ENCODE results near the gene MAP4.

Gene MAP4

DNA sequence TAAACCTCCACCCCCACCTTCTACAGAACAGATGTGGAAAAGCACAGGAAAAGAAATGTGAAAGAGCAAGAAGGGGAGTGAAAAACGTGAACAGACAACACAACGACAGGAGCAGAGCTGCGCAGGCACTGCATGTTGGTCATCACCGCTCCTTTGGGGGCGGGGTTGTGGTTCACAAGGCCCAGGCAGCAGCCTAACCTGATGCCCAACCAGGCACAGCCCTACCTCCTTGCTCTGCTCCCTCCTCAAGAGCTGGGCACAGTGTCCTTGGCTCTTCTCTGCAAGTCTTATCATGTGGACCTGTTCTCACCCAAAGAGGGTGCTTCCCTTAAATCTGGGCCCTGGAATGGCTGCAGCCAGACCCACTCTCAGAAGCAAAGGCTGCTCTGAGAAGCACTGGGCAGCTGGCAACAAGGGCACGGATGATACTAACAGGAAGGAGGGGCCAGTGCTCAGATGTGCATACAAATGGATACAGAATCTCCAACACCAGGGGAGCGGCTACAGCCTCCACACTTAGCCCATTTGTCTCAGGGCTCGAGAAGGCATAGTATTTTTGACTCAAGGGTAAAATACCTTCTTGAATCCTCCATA, 148.7 kb downstream of the MAP4 start:
- no peak for DNase-seq (ENCODE audit: low read depth in 3 of 3, low spot score in 1 of 3)

GRCh38 chr3:47865192-47865591, 151.0 kb downstream of the MAP4 start:
- DNase-seq (ENCODE audit: low read depth in 3 of 3, low spot score in 1 of 3) = no peak

GRCh38 chr3:47863391-47864128, 152.7 kb downstream of the MAP4 start:
- DNase-seq (ENCODE audit: low read depth in 3 of 3, low spot score in 1 of 3) = no peak

DNA sequence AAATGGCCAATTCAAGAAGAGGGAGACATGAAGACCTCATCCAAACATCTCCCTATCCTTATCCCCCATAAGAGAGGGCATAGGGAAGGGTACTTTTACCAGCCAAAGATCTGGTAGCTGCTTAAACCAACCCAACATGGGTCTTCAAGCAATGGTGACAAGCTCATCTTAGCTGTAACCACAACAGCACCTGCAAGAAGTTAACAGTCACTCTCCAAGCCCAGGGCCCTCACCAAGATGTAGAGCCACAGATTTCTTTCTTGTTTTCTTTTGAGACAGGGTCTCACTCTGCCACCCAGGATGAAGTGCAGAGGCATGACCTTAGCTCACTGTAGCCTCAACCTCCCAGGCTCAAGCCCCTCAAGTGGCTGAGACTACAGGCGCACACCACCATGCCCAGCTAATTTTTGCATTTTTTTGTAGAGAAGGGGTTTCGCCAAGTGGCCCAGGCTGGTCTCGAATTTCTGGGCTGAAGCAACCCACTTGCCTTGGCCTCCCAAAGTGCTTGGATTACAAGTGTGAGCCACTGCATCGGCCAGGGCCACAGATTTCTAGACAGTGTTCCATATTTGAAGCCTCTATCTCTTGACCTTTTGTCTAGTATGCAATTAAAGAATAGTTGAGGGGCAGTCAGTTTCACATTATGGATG, 156.1 kb downstream of the MAP4 start:
- DNase-seq (ENCODE audit: low read depth in 3 of 3, low spot score in 1 of 3) = no peak

- DNase-seq (ENCODE audit: low read depth in 3 of 3, low spot score in 1 of 3) = no peak
These were observed 159.1 kb downstream of the MAP4 start for GRCh38 chr3:47857151-47857550.

- no peak for DNase-seq (ENCODE audit: low read depth in 3 of 3, low spot score in 1 of 3)
These were observed 159.5 kb downstream of the MAP4 start for GRCh38 chr3:47856669-47857068.

DNA sequence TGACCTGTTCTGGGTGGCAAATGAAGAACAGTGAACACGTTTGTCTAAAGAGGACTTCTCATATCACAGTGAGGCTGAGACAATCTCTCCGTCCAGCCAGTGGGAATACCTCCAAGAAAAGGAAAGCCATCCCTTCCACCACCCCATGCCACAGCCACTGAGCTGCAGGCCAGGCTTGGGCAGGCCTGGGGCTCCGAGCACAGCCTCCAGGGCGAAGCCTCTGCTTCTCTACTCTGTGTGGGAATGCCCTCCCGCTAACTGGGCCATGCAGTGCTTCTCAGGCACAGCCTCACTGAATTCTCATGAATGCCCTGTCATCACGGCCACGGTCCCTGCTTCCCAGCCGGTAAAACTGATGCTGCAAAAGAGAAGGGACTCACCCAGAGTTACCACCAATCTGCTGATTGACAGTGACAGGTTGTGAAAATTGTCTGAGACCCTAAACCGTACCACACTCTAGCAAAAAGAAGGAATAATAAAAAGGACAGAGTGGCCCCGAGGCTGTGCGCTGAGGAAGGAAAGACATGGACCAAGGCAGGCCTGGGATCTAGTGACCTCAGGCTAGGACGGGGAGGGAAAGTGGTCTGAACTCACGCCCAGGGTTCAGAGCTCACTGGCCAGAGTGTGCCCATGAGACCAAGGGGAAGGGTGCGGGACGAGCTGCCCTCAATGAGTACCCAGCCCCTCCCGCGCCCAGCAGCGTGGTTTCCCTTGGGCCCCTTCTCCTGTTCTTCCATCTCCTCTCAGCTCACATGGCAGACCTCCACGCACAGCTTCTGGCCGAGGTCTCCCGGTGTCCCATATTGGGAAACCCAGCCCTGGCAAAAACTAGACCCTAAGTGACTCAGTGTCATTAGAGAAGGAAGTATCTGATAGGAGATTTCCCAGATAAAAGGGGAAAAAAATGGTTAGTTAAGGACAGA, 160.5 kb downstream of the MAP4 start:
- no peak for DNase-seq (ENCODE audit: low read depth in 3 of 3, low spot score in 1 of 3)

GRCh38 chr3:47854720-47855455, 161.3 kb downstream of the MAP4 start:
- DNase-seq (ENCODE audit: low read depth in 3 of 3, low spot score in 1 of 3) = no peak

GRCh38 chr3:47854267-47854666, 161.9 kb downstream of the MAP4 start:
- no peak for DNase-seq (ENCODE audit: low read depth in 3 of 3, low spot score in 1 of 3)

DNA sequence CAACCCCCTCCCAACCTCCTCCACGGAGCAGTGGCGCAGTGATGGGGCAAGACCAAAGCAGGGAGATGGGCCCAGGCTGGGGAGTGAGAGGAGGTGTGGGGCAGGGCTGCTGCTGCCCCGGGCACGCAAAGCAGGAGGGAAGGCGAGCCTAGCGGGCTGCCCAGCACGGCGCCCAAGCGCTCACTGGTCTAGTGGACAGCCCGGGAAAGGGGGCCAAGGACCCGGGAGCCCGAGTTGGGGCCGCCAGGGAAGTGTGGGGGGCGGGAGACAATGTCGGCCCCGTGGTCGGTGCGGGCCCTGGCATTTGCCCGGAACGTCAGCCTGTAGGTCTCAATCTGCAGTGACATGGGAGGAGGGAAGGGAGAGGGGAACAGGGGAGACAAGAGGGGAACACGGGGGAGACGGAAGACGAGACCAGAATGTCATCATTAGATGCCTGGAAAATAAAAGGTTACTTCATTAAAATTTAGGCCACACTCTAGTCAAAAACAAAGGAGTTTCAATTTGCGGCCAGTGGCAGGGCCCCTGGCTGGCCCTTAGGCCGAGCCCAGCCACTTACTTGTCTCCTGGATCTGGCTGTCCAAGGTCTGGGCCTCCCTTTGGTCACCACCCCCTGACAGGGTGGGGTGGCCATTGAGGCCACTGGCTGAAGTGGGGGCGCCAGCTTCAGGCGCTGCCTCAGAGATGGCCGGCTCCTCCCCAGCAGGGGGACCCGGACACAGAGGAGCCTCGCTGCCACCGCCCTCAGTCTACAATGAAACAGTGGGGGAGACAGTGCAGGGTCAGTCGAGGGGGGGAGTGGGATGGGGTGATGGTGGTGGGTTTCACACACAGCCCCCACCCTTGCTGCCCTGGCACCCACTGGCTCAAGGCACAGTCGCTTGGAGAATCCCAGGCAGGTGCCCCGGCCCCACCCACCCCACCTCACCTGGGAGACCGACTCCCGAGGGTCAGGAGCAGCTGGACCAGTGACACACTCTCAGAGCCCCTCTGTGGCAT, 163.3 kb downstream of the MAP4 start:
- no peak for DNase-seq (ENCODE audit: low read depth in 3 of 3, low spot score in 1 of 3)

DNA sequence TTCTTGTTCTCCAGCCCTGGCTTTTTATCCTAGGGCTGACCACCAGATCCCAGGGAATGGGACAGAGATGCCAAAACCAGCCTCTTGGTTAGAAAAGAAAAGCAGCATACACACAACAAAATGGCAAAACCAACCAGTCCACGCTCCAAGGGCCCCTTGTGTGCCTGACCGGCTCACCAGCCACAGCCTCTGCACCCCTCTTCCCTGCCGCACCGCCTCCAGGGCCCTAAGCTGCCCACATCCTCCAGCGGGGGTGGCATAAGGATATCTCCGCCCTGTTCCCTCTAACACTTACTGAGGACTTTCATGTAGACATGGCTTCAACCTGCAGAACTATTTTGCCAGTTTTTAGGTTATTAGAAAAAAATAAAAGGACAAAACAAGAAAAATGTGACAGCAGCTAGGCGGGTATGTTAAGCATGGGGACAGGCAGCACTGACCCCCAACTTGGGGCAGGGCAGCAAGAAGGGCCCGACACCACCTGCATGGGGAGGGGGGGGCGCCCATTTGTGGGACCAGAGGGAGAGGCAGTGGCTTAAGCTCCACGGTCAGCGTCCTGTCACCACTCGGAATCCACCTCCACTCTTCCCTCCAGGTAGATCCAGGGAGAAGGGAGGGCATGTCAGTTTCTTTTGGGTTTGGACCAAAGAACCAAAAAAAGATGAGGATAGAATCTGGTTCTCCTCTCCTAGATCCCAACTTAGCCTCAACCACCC, 164.2 kb downstream of the MAP4 start:
- no peak for DNase-seq (ENCODE audit: low read depth in 3 of 3, low spot score in 1 of 3)

DNA sequence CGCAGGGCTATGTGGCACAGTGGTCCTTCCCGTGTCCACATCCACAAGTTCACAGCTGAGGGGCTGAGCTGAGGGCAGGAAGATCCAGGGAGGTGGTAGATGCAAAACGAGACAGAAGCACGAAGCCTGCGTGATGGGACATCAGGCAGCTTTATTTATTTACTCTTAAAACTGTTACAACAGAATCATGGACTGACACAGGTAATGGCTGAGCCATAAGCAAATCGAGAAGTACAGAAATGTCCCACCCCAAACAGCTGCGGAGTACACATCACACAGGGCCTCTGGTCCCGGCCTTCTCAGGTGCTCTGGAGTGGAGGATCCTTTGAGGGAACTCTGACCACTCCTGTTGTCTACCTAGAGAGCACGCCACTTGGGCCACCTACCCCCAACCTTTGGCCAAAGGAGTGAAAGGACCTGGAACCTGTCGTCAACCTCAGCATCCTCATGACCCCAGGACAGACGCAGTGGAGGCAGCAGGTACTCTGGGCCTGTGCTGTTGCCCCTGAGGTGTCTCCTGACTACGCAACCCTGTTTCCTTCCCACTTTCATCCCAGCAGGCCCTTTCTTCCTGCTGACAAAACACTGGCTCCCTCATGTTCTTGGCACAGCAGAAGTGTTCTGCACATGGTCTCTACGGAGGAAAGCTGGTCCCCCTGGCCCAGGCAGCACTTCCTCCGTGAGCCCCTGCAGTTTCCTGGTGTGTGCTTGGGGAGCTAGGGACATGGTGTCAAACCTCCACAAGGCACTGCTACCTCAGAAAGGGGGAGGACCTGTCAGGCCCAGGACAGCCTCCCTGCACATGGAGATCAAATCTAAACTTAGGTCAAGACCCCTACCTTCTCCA, 165.4 kb downstream of the MAP4 start:
- no peak for DNase-seq (ENCODE audit: low read depth in 3 of 3, low spot score in 1 of 3)

GRCh38 chr3:47849699-47850563, 166.3 kb downstream of the MAP4 start:
- DNase-seq (ENCODE audit: low read depth in 3 of 3, low spot score in 1 of 3) = no peak

- no peak for DNase-seq (ENCODE audit: low read depth in 3 of 3, low spot score in 1 of 3)
These were observed 167.0 kb downstream of the MAP4 start for GRCh38 chr3:47849186-47849698.

GRCh38 chr3:47848599-47849117, 167.6 kb downstream of the MAP4 start:
- no peak for DNase-seq (ENCODE audit: low read depth in 3 of 3, low spot score in 1 of 3)

DNA sequence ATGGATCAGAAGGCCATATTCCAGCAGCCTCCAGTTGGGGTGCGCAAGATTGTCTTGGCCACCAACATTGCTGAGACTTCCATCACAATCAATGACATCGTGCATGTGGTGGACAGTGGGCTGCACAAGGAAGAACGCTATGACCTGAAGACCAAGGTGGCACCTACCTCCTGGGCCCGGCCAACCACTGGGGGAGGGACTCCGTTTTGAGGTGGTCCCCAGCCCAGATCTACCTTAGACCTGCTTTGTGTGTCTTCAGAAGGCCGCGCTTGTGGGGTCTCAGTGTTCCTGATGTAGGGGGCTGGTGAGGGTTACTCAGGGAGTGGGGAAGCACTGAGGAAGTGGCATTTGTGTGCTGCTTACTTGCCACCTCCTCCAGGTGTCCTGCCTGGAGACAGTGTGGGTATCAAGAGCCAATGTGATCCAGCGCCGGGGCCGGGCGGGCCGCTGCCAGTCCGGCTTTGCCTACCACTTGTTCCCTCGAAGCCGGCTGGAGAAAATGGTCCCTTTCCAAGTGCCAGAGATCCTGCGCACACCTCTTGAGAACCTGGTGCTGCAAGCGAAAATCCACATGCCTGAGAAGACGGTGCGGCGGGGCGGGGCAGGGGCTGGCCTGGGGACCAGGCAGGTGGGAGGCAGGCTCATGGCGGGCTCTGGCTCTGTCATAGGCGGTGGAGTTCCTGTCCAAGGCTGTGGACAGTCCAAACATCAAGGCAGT, 168.3 kb downstream of the MAP4 start:
- no peak for DNase-seq (ENCODE audit: low read depth in 3 of 3, low spot score in 1 of 3)

All from stimulated activated CD4-positive, alpha-beta T cell treated with anti-CD3 and anti-CD28 coated beads, TNF-alpha, amount 100 ng/mL, for 1 hour (primary cell).